Measurements from ENCODE around the gene UROC1.
A peak's percentile ranks its signal among the peaks of the same experiment; 100 is the strongest.

UROC1 gene

GRCh38 chr3:126481808-126482502 lies 35.6 kb downstream of the UROC1 start:
- DNase-seq (ENCODE audit: low read depth in 2 of 2, low spot score in 1 of 2): no peak

- no peak for DNase-seq (ENCODE audit: low read depth in 2 of 2, low spot score in 1 of 2)
Observed at GRCh38 chr3:126480861-126481260, 36.7 kb downstream of the UROC1 start.

GRCh38 chr3:126480206-126480605 lies 37.4 kb downstream of the UROC1 start:
- no peak for DNase-seq (ENCODE audit: low read depth in 2 of 2, low spot score in 1 of 2)

- no peak for DNase-seq (ENCODE audit: low read depth in 2 of 2, low spot score in 1 of 2)
Observed at GRCh38 chr3:126479642-126480041, 37.9 kb downstream of the UROC1 start.

GRCh38 chr3:126478581-126479310 lies 38.8 kb downstream of the UROC1 start:
- no peak for DNase-seq (ENCODE audit: low read depth in 2 of 2, low spot score in 1 of 2)

GRCh38 chr3:126477061-126477380 lies 40.6 kb downstream of the UROC1 start:
- no peak for DNase-seq (ENCODE audit: low read depth in 2 of 2, low spot score in 1 of 2)

GRCh38 chr3:126476166-126477060 lies 41.2 kb downstream of the UROC1 start:
- no peak for DNase-seq (ENCODE audit: low read depth in 2 of 2, low spot score in 1 of 2)

- peak; percentile 74 to 89 for DNase-seq (ENCODE audit: low read depth in 2 of 2, low spot score in 1 of 2)
Observed at GRCh38 chr3:126475413-126476114, 42.0 kb downstream of the UROC1 start, which contains the start of gene ZXDC. TSS of gene ZXDC (minus strand) at chr3:126475891. CDS start at chr3:126475865, 26 bp downstream.

- DNase-seq (ENCODE audit: low read depth in 2 of 2, low spot score in 1 of 2): no peak
Observed at GRCh38 chr3:126474498-126475412, 42.8 kb downstream of the UROC1 start.

GRCh38 chr3:126473292-126474168 lies 44.0 kb downstream of the UROC1 start:
- DNase-seq (ENCODE audit: low read depth in 2 of 2, low spot score in 1 of 2): no peak

- no peak for DNase-seq (ENCODE audit: low read depth in 2 of 2, low spot score in 1 of 2)
Observed at GRCh38 chr3:126472277-126473006, 45.1 kb downstream of the UROC1 start.

GRCh38 chr3:126469479-126469878 lies 48.1 kb downstream of the UROC1 start:
- no peak for DNase-seq (ENCODE audit: low read depth in 2 of 2, low spot score in 1 of 2)

- no peak for DNase-seq (ENCODE audit: low read depth in 2 of 2, low spot score in 1 of 2)
Observed at GRCh38 chr3:126468028-126468891, 49.3 kb downstream of the UROC1 start.

GRCh38 chr3:126467611-126467955 lies 50.0 kb downstream of the UROC1 start:
- DNase-seq (ENCODE audit: low read depth in 2 of 2, low spot score in 1 of 2): no peak

GRCh38 chr3:126466886-126467610 lies 50.5 kb downstream of the UROC1 start:
- DNase-seq (ENCODE audit: low read depth in 2 of 2, low spot score in 1 of 2): no peak

- no peak for DNase-seq (ENCODE audit: low read depth in 2 of 2, low spot score in 1 of 2)
Observed at GRCh38 chr3:126465928-126466544, 51.5 kb downstream of the UROC1 start.

Data from stimulated activated CD8-positive, alpha-beta memory T cell treated with anti-CD3 and anti-CD28 coated beads, Interleukin-4, amount 100 ng/mL, for 1 hour (primary cell).